ENCODE results near the gene CYB5B. TPM values are rescaled to one million over a fixed set of nuclear protein-coding genes. Genes with fewer than 3 reads are reported as not detected.

CYB5B gene
- total and polyA plus RNA-seq, 2 donors (not counting 3 experiments of a cell fraction or from before 2014, with no cell fraction given): 175 to 176 TPM

DNA sequence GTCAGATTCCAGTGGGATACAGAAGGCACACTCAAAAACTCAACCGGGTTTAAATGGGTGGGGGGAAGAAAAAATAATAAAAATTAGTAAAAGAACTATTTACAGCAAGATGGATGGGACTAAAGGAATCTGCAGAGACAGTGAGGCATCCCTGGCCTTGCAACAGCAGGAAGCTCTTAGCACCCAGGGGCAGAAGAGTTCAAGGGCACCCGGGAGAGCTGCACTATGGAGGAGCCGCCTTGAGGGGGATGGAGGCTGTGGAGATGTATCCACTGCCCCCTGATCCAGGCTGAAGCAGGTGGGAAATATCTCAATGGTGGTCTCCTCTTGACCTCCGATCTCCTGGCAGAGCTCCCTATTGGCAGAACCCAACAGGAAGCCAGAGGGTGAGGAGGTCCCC is 72.0 kb downstream of the CYB5B start:
- ChIA-PET CTCF (interaction anchor here (1.1 to 2.2 kb wide), 3 partner anchors 13 to 100 kb away, joined by 3 to 10 read pairs (median 4); no protein-coding TSS in a partner anchor), POLR2A (no interaction called here)
- no peaks in the 10 kb centered on the region for H3K9me3 ChIP-seq (replicated peaks; ENCODE audit: control insufficient read depth, insufficient read depth, low read length)
- FAIRE-seq (no peak), DNase-seq (ENCODE audit: low read depth, low spot score) (no peak)
- no peaks in the 10 kb centered on the region for H3K9me1 ChIP-seq (replicated peaks; ENCODE audit: control insufficient read depth, extremely low read depth, insufficient read depth, low read length)
- H3K4me3 ChIP-seq (replicated peaks in 1 of 3; ENCODE audit: insufficient read depth in 1 of 3, low read depth in 1 of 3, low read length in 3 of 3): no peak overlapping the region
- BruUV-seq (replicated peaks): no TSS peak
- no peak overlapping the region for H3K27ac ChIP-seq (ENCODE audit: insufficient read depth, low read depth, low read length)
- no peak overlapping the region for H2AFZ ChIP-seq (ENCODE audit: low read depth, low read length)
- no peaks in the 10 kb centered on the region for H3K4me1 ChIP-seq (ENCODE audit: control insufficient read depth, extremely low read depth, insufficient read depth, low read length)
- H3K36me3 ChIP-seq (ENCODE audit: control insufficient read depth in 2 of 2, extremely low read depth in 1 of 2, insufficient read depth in 2 of 2, low read length in 2 of 2): no peaks in the 10 kb centered on the region
- dilution Hi-C loops (cut with MboI; ENCODE audit: extremely low pct_ligation_motif_present, low sequenced_read_pairs) (no loop called here), intact Hi-C loops (cut with micrococcal nuclease) (loop anchor here (5.0 kb wide), 1 partner anchor 71 kb away; the partner anchor contains the start of gene NFAT5)
- H4K20me1 ChIP-seq (replicated peaks; ENCODE audit: control insufficient read depth, extremely low read depth, insufficient read depth, low read length): no peaks in the 10 kb centered on the region
- no peak overlapping the region for H3K4me2 ChIP-seq (ENCODE audit: insufficient read depth, low read length)
- H3K27me3 ChIP-seq (ENCODE audit: control insufficient read depth in 2 of 2, insufficient read depth in 2 of 2, low read length in 2 of 2): peaks cover 0 to 2% of the 10 kb centered on the region in 2 experiments
- H3K9ac ChIP-seq (replicated peaks; ENCODE audit: extremely low read depth, insufficient read depth, low read length): no peak overlapping the region
- no peak for TF ChIP-seq EZH2 (IDR thresholded peaks at IDR 0.05; ENCODE audit: borderline replicate concordance, low read depth, low read length, severe bottlenecking)
- TF ChIP-seq MYC (IDR thresholded peaks at IDR 0.05; ENCODE audit: low read depth, low read length): no peak
- no peak for TF ChIP-seq GATA2 (IDR thresholded peaks at IDR 0.05; ENCODE audit: insufficient read depth, insufficient read length, low read depth, low read length)
- TF ChIP-seq POLR2A (IDR thresholded peaks at IDR 0.05; ENCODE audit: low read depth, low read length): no peak
- no peak for TF ChIP-seq JUN (IDR thresholded peaks at IDR 0.05; ENCODE audit: borderline replicate concordance, insufficient read depth, insufficient read length, low read depth)
- TF ChIP-seq, protein P1, sequence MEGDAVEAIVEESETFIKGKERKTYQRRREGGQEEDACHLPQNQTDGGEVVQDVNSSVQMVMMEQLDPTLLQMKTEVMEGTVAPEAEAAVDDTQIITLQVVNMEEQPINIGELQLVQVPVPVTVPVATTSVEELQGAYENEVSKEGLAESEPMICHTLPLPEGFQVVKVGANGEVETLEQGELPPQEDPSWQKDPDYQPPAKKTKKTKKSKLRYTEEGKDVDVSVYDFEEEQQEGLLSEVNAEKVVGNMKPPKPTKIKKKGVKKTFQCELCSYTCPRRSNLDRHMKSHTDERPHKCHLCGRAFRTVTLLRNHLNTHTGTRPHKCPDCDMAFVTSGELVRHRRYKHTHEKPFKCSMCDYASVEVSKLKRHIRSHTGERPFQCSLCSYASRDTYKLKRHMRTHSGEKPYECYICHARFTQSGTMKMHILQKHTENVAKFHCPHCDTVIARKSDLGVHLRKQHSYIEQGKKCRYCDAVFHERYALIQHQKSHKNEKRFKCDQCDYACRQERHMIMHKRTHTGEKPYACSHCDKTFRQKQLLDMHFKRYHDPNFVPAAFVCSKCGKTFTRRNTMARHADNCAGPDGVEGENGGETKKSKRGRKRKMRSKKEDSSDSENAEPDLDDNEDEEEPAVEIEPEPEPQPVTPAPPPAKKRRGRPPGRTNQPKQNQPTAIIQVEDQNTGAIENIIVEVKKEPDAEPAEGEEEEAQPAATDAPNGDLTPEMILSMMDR (IDR thresholded peaks at IDR 0.05; ENCODE audit: extremely low read depth in 1 of 2, insufficient read depth in 1 of 2, low read depth in 1 of 2, low read length in 2 of 2): no peak
- no peak for TF ChIP-seq MAX (IDR thresholded peaks at IDR 0.05; ENCODE audit: insufficient read depth, insufficient read length)
- no peak for TF ChIP-seq POLR2AphosphoS5 (IDR thresholded peaks at IDR 0.05; ENCODE audit: insufficient read depth, low read depth, low read length)
- TF ChIP-seq FOS (IDR thresholded peaks at IDR 0.05; ENCODE audit: borderline replicate concordance, insufficient read depth, low read length): no peak
- no peaks in the 10 kb centered on the region for H3K79me2 ChIP-seq (ENCODE audit: control insufficient read depth, insufficient read depth, low read length)

All from endothelial cell of umbilical vein (primary cell).